CD4-positive, alpha-beta T cell treated with Interleukin-4 for 4 hours (primary cell): ENCODE results near the gene RELN.

Source experiments
- DNase-seq: peaks from one replicate; pipeline ENCODE4 v3.0.0-alpha.2; 2020

Gene RELN

GRCh38 chr7:103613655-103614642, 375.5 kb downstream of the RELN start:
- DNase-seq, result no peak

GRCh38 chr7:103609778-103610177, 379.7 kb downstream of the RELN start:
- no peak for DNase-seq

DNA sequence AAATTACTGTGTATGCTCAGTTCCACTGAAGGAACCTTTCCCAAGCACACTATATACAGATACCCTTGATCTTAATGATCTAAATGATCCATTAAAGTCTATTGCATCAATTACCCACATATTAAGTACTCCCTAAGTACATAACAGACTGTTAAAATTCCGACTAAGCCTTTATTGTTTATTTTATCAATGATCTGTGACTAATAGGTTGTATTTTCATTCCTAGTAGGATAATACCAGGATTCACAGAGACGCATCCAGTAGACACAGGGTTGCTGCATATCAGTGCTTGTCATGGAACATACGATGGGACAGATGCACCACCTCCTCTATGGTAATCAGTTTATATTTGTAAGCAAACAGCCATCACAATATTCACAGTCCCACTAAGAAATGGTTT, 383.8 kb downstream of the RELN start:
- DNase-seq, result no peak

DNA sequence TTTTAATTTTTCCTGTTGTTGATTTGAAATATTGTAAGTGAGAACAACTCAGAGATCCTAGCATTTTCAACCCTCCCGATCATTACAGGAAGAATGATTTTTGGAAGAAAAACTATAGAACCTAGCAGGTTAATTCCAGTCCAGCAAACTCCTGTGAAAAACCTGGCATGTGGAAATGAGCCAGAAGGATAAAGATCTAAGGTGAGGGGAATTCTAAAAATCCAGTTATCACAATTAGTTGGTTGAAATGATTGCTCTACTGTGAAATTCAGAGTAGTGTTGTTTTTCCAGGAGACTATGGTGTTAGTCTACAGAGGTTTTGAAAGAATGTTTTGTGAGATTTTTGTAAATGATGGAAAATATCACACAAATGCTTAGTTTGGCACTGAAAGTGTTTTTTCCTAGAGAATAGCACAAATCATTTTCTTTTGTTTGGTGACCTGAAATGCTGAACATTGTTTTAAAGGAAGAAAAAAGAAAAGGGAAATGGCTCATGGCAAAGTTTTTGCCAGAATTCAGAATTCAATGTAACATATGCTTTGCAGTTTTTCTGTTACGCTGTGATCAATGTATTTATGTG, 391.0 kb downstream of the RELN start:
- DNase-seq, result no peak

- no peak for DNase-seq
These were observed 391.9 kb downstream of the RELN start for GRCh38 chr7:103597606-103598005.

DNA sequence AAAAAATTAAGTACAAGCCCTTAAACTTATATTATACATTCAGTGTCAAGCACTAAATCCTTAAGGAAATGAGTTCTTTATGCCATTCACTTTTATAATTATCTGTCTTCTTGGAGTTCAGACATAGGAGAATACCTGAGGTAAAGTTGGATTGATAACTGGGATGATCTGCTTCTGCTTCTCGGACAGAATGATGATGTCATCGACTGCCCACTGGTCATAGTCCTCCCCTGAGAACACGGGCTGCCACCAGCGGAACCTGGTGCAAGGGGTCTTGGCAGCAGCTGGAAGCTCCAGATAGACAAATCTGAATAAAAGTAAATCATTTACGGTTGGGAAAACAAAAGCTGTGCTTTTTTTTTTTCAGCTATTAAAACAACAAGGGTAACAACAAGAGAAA, 395.3 kb downstream of the RELN start:
- no peak for DNase-seq

DNA sequence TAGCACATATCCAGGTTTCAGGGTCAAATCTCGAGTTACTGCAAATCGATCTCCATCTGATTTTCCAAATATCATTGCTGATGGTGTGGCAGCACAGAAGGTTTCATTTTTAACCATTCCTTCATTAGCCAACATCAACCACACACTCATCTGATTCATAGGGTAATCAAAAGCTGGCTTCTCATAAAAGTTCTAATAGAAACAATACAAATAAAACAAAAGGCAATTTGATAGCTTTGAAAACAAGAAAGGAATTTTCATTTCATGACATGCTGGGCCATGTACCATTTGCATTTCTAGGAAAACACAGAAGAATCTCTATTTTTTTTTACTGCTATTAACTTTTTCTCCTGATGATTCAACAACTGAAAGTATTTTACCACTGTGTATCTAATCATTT, 395.8 kb downstream of the RELN start:
- no peak for DNase-seq

DNA sequence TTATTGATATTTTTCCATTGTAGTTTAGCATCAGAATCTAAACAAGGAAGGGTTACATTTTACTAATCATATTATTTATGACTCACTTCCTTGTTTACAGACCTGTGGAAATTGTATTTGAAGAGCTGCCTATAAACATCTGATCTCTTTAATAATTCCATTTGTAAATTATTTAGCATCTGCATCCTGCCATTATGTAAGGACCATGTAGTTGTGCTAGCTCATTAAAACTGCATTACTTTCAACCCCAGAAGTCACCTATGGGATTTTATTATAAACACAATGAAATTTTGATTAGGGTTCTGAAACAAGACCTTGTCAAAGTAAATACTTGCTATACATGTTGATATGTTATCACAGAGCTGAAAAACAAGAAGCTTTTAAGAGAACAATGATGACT, 396.6 kb downstream of the RELN start:
- no peak for DNase-seq

DNA sequence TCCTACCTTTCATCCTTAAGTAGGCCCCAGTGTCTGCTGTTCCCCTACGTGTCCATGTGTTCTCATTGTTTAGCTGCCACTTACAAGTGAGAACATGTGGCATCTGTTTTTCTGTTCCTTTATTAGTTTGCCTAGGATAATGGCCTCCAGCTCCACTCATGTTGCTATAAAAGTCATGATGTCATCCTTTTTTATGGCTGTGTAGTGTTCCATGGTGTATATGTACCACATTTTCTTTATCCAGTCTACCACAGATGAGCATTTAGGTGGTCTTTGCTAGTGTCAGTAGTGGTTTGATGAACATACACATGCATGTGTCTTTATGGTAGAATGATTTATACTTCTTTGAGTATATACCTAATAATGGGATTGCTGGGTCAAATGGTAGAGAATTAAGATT, 397.3 kb downstream of the RELN start:
- DNase-seq, result no peak

- no peak for DNase-seq
These were observed 409.4 kb downstream of the RELN start for GRCh38 chr7:103580031-103580430.

DNA sequence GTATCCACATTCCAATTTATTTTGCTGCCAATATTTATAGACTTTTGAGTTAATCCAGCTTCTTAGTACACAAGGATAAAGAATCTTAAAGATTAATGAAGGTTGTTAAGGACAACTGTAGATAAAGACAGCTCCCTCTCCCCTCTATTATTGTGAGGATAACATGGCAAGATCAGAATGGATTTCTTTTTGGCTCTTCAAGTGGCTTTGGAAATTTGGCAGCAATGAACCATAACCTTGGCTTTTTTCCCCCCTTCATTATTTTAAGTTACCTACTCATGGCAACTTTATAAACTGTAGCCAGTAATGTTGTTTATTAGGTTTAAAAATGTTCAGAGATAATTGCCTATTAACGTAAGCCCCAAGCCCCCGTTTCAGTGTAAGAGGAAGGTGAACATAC, 412.4 kb downstream of the RELN start:
- DNase-seq, result no peak

GRCh38 chr7:103576641-103577040, 412.8 kb downstream of the RELN start:
- no peak for DNase-seq

GRCh38 chr7:103574576-103574975, 414.9 kb downstream of the RELN start:
- no peak for DNase-seq

- DNase-seq, result peak; percentile 48
These were observed 415.9 kb downstream of the RELN start for GRCh38 chr7:103573479-103574058.

DNA sequence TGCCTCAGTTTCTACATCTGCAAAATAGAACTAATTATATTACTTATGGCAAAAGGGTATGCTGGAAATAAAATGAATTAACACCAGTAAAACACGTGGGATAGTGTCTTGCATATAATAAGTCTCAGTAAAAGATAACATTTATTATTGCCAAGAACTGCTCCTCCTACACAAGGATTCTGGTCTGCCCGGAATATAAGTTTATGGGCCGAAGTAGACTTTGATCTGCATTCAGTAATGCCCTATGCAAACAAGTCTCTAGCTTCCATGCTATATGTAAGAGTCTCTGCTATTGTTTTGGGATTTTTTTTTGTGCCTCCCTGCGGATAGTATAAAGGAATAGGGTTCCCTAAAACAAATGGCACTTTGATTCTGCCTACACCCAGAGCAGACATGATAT, 417.9 kb downstream of the RELN start:
- no peak for DNase-seq

DNA sequence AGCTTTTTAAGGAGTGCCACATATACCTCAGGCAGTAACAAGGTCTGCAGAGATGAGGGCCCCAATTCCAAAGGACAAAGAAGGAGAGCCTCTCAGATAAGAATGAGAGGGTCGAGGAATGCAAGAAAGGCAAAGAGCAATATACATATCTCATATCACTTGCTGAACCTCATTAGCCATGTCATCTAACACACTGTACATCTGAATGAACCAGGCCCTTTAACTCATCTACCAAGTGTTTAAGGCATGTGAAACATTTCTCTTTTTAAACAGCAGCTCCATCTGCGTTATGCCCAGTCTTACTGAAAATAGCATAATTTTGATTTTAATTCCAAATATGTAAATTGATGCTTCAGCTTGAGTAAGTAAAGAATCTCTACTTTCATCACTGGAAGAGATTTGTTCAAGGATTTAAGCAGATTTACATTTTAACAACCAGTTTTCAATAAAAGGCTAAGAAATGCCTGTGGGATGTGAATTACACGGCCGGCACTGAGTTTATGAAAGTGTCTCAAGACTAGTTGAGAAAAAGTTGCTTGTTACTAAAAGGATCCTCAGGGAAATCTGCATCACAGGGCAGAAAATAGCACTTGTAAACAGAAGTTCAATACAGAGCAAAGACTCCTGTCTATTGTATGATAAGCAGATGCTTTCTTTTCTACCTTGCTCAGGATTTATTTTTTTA, 419.7 kb downstream of the RELN start:
- no peak for DNase-seq

- DNase-seq, result no peak
These were observed 425.0 kb downstream of the RELN start for GRCh38 chr7:103564416-103564815.

DNA sequence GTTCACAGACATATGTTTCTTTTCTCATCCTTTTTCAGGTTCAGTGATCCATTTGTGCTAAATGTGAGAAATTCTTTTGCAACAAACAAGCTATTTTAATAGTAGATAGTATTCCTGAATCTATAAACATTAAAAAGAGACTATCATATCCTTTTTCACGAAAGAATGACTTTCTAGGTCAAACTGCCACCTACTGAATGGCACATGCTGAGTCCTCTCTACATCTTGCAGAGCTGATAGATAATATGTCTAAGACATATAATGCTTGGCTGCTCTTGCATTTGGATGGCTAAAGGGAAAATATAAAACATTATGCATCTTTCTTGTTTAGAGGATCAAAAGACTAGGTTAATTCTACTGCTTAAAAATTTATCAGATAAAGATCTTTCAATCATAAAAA, 429.3 kb downstream of the RELN start:
- DNase-seq, result no peak

- DNase-seq, result no peak
These were observed 438.4 kb downstream of the RELN start for GRCh38 chr7:103551016-103551415.

- DNase-seq, result no peak
These were observed 439.7 kb downstream of the RELN start for GRCh38 chr7:103549786-103550185.

GRCh38 chr7:103547451-103548284, 441.8 kb downstream of the RELN start:
- DNase-seq, result no peak

DNA sequence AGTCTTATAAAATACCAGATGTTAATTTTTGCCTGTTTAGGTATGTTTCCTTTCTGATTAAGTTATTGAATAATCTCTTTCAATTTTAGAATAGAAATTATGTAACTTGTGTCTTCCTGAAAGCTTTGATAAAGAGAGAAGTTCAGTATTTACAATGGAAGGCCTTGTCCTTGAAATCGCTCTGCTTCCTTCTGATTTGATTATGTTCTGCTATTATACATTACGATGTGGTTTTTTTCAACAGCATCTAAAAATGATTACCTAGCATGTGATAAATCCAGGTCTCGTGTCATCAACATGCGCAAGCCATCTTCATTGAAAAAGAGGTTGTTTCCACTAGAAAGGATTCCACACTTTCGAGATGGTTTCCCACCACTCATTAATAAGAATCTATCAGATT, 447.0 kb downstream of the RELN start:
- no peak for DNase-seq

DNA sequence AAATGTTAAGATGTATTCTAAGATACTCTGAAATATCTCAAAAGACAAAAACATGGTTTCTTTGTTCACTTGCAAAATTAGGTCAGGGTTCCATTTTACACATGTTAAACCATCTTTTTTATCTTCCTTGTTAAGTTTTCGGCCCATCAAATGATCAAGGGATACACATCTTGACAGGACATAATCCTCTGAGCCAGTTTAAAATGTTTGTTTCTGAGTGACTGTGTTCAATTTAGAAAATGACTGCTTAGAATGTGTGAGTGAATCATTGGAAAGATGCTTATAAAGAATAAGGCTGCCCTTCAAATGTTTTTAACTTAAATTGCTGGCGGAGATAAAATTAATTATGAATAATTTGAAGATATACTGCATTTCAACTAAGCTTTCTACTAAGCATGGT, 447.5 kb downstream of the RELN start:
- DNase-seq, result no peak
